AG04449 (cell line): ENCODE measurements around the gene SUN5.
"Not testable (repeated sequence)": the region's sequence is repeated elsewhere in the genome, so short reads cannot be mapped to it uniquely, and the experiment has no call there.

ENCODE experiments used
- CTCF ChIA-PET: fragments of 350-600 bp; formaldehyde crosslinking; extraction: SDS; loops from one replicate; lab custom pipeline; 2021; ENCODE audit warnings: antibody characterized with exemption; lab: Yijun Ruan, JAX
- POLR2A ChIA-PET: fragments of 400-600, 350-600 bp; formaldehyde crosslinking; extraction: SDS; loops from one replicate; lab custom pipeline; 2020; ENCODE audit warnings: antibody characterized with exemption, inconsistent platforms; lab: Yijun Ruan, JAX
- DNase-seq: peaks from one replicate; pipeline ENCODE4 v3.0.0-alpha.2; 2010; ENCODE audit warnings: low read depth, low spot score
- H3K4me3 ChIP-seq: 2 replicates; pipeline ENCODE4 v1.5.1; 2011; ENCODE audit warnings: low read depth, mild to moderate bottlenecking, control low read depth, low read length
- CTCF ChIP-seq: IDR thresholded peaks from one replicate; pipeline ENCODE4 v1.5.1; 2011; ENCODE audit warnings: mild to moderate bottlenecking, moderate library complexity, low read length, control low read depth, inconsistent platforms; ENCODE audit not compliant: insufficient read depth; ENCODE audit errors: missing control alignments

Gene SUN5

GRCh38 chr20:32962053-32962452, 42.2 kb downstream of the SUN5 start:
- CTCF ChIA-PET: no interaction called here
- POLR2A ChIA-PET: no interaction called here
- no peak overlapping the region for H3K4me3 ChIP-seq
- TF ChIP-seq CTCF: no peak
- DNase-seq: no peak

DNA sequence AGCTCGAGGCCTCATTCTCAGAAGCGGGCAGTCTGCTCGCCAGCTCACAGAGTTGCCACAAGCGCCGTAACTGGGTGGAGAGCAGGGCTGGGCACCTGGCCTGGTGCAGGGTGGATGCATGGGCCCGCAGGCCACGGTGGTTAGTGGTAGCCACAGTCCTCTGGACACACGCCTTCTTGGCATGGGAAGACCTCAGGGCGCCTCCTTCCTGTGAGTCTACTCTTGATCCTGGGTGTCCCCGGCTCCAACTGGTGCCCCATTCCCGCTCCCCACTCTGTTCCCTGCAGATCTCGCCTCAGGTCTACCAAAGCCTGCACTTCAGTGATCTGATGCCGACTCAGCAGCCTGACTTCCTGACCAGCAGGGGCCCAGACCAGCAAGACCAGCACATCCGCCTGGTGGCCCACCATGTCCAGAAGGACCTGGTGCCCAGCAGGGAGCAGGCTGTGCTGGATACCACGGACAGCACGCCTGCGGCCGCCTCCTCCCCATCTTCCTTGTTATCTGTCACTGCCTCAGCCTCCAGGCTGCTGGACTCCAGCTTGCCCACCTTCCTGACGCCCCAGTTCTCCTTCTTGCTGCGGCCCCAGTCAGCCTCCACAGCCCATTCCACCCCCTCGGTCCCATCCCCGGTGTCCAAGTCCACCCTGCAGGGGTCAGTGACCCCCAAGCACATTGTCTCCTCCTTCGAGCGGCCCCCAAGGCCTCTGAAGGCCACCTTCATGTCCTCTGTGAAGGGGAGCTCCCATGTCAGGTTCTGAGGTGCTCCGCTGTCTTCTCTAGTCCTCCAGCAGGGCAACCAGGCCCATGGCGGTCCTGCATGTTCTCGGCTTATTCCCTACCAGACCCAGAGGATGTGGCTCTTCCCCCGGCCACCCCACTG, 43.1 kb downstream of the SUN5 start:
- TF ChIP-seq CTCF: no peak
- H3K4me3 ChIP-seq: no peak overlapping the region
- ChIA-PET POLR2A (no interaction called here), CTCF (interaction anchor here (1.0 kb wide), 1 partner anchor 20 kb away, joined by 3 read pairs; no protein-coding TSS in a partner anchor)
- no peak for DNase-seq

GRCh38 chr20:32960222-32960518, 44.1 kb downstream of the SUN5 start:
- ChIA-PET CTCF (interaction anchor here (1.0 kb wide), 1 partner anchor 21 kb away, joined by 3 read pairs; no protein-coding TSS in a partner anchor), POLR2A (no interaction called here)
- no peak for TF ChIP-seq CTCF
- no peak overlapping the region for H3K4me3 ChIP-seq
- no peak for DNase-seq

GRCh38 chr20:32959351-32960221, 44.6 kb downstream of the SUN5 start:
- ChIA-PET CTCF (interaction anchor here (1.0 kb wide), 1 partner anchor 22 kb away, joined by 3 read pairs; no protein-coding TSS in a partner anchor), POLR2A (no interaction called here)
- TF ChIP-seq CTCF: no peak
- no peak for DNase-seq
- no peak overlapping the region for H3K4me3 ChIP-seq

DNA sequence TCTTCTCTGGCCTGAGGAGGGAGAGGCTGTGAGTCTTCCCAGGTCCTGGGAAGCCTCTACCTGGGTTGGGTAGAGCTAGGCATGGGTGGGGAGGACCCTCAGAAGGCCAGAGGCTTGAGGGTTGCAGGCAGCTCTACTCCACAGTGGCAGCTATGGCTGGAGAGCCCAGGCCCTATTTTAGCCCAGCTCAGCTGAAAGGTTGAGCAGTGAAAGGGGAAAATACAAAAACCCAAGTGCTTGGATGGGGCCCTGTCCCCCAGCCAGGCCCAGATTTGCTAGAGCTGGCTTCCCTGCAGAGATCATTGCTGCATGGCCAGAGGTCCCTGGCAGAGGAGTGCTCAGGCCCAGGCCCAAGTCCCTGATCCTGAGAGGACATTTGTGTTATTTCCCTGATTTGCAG, 45.7 kb downstream of the SUN5 start:
- DNase-seq: no peak
- no peak overlapping the region for H3K4me3 ChIP-seq
- CTCF ChIA-PET: interaction anchor here (1.4 to 2.1 kb wide), 2 partner anchors 11 to 13 kb away, joined by 3 to 4 read pairs; no protein-coding TSS in a partner anchor
- POLR2A ChIA-PET: no interaction called here
- no peak for TF ChIP-seq CTCF

- TF ChIP-seq CTCF: no peak
- no peak for DNase-seq
- no peak overlapping the region for H3K4me3 ChIP-seq
- ChIA-PET CTCF (interaction anchor here (1.4 to 2.1 kb wide), 2 partner anchors 10 to 12 kb away, joined by 3 to 4 read pairs; no protein-coding TSS in a partner anchor), POLR2A (no interaction called here)
These were observed 46.8 kb downstream of the SUN5 start for GRCh38 chr20:32957459-32957858.

DNA sequence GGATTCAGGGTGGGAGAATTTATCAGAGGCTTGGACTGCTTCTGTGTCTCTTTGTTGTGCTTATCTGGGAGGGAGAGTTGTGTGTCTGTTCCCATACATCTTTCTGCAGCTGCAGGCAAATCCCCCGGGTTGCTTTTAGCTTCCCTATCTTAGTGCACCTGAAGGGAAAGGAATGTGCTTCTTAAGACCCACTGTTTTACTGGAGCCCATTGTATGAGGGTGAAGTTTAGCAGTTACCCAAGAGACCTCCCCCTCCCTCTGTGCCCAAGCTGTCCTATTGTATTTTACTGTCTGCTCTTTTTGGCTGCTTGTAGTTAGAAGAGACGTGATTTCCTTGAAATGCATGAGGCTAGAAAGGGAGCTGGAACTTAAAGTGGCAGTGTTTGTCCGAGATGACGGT, 53.7 kb downstream of the SUN5 start:
- DNase-seq, H3K4me3 ChIP-seq, POLR2A ChIA-PET: not testable (repeated sequence)
- CTCF ChIA-PET: interaction anchor here (2.3 kb wide), 1 partner anchor 160 kb away, joined by 9 read pairs; no protein-coding TSS in a partner anchor
